ENCODE data around the gene CCM2.

CCM2 gene

GRCh38 chr7:45089341-45089891 is 89.4 kb downstream of the CCM2 start:
- Mint-ChIP-seq H3K4me1 (peaks cover 8% of the 10 kb centered on the region), H3K27ac (no peak overlapping the region), H3K36me3 (peaks cover 6% of the 10 kb centered on the region), H3K4me3 (peak overlapping the region; percentile 77), H3K9me3 (peaks cover 9% of the 10 kb centered on the region), H3K27me3 (peaks cover 16% of the 10 kb centered on the region)
- ATAC-seq = peak; percentile 54

GRCh38 chr7:45092100-45092930 is 92.3 kb downstream of the CCM2 start:
- ATAC-seq = no peak
- Mint-ChIP-seq H3K4me3 (no peak overlapping the region), H3K9me3 (peaks cover 12% of the 10 kb centered on the region), H3K36me3 (peaks cover 11% of the 10 kb centered on the region), H3K4me1 (peaks cover 8% of the 10 kb centered on the region), H3K27me3 (peaks cover 16% of the 10 kb centered on the region), H3K27ac (no peak overlapping the region)

- Mint-ChIP-seq H3K4me3 (no peak overlapping the region), H3K9me3 (peaks cover 12% of the 10 kb centered on the region), H3K36me3 (peaks cover 11% of the 10 kb centered on the region), H3K27me3 (peaks cover 15% of the 10 kb centered on the region), H3K27ac (no peak overlapping the region), H3K4me1 (peaks cover 8% of the 10 kb centered on the region)
- ATAC-seq = no peak
Measured at GRCh38 chr7:45092931-45093235, 92.9 kb downstream of the CCM2 start.

GRCh38 chr7:45098983-45099839 is 99.2 kb downstream of the CCM2 start:
- no peak for ATAC-seq
- peaks cover 3% of the 10 kb centered on the region for H3K9me3 Mint-ChIP-seq

DNA sequence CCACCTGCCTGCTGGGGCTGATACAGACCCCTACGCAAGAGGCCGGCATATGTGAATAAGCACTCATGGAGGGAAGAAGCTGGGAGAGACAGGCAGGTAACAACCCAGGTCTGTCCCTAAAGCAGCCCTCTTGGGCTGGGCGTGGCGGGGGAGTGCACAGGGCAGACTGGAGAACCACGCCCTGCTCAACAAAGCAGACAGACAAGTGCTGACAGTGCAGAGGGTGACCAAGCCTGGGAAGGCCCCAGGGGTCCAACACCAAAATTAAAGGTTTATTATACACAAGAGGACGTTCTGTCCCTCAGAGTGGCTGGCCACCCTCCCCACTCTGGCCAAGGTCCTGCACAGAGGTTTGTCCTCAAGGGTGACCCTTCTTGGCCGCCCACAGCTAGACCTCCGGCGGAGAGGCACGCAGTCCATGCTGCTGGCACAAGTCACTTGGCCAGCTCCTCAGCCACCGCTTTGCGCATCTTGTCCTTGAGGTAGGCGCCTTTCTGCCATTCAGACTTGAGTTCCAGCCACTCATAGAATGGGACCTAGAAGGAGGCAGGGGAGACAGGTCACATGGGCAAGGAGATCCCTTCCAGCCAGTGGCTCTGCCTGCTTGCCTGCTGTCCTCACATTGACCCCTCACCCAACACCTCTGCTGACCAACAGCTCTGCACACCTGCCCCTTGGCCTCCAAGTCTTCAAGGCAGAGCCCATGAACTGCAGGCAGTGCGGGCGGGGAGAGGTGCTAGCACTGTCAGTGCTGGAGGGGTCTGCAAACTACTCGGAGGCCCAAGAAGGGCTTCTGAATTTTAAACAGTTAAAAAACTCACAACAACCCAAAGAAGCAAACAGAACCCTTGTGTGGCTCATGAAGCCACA is 100.1 kb downstream of the CCM2 start:
- H3K27me3 Mint-ChIP-seq = no peaks in the 10 kb centered on the region
- H3K27ac Mint-ChIP-seq = no peak overlapping the region
- no peaks in the 10 kb centered on the region for H3K4me1 Mint-ChIP-seq
- H3K4me3 Mint-ChIP-seq = no peak overlapping the region
- peaks cover 42% of the 10 kb centered on the region for H3K36me3 Mint-ChIP-seq
- peak; percentile 8 for ATAC-seq
- H3K9me3 Mint-ChIP-seq = no peaks in the 10 kb centered on the region

More at GRCh38 chr7:45098983-45099839, 99.2 kb downstream of the CCM2 start:
- Mint-ChIP-seq H3K36me3 (peaks cover 42% of the 10 kb centered on the region), H3K4me1 (no peaks in the 10 kb centered on the region), H3K27ac (no peak overlapping the region), H3K27me3 (no peaks in the 10 kb centered on the region), H3K4me3 (no peak overlapping the region)

- no peaks in the 10 kb centered on the region for H3K27me3 Mint-ChIP-seq
- ATAC-seq = no peak
- H3K9me3 Mint-ChIP-seq = no peaks in the 10 kb centered on the region
- no peak overlapping the region for H3K4me3 Mint-ChIP-seq
- H3K27ac Mint-ChIP-seq = no peak overlapping the region
- no peaks in the 10 kb centered on the region for H3K4me1 Mint-ChIP-seq
- peaks cover 42% of the 10 kb centered on the region for H3K36me3 Mint-ChIP-seq
Measured at GRCh38 chr7:45100761-45101480, 100.9 kb downstream of the CCM2 start.

DNA sequence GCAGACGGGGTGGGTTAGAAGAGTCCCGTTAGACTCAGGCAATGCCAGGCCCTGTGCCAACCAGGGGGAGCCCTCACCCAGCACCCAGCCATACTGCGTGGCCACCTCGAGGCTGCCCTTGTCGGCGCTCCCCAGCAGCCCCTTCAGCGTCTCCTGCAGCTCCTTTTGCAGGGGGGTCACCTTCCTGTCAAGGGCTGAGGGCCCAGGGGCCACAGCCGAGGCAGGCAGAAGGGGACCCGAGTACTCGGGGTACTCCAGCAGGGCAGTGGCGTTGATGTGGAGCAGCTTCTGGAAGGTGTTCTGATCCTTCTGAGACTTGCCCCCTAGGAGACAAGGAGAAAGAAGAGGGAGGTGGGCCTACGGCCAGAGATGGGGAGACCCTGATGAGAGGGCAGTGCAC is 101.7 kb downstream of the CCM2 start:
- H3K4me3 Mint-ChIP-seq = no peak overlapping the region
- no peak overlapping the region for H3K27ac Mint-ChIP-seq
- no peaks in the 10 kb centered on the region for H3K27me3 Mint-ChIP-seq
- peaks cover 36% of the 10 kb centered on the region for H3K36me3 Mint-ChIP-seq
- ATAC-seq = no peak
- no peaks in the 10 kb centered on the region for H3K4me1 Mint-ChIP-seq
- no peaks in the 10 kb centered on the region for H3K9me3 Mint-ChIP-seq

GRCh38 chr7:45102785-45103712 is 103.0 kb downstream of the CCM2 start:
- H3K4me3 Mint-ChIP-seq = no peak overlapping the region
- peaks cover 10% of the 10 kb centered on the region for H3K4me1 Mint-ChIP-seq
- H3K9me3 Mint-ChIP-seq = no peaks in the 10 kb centered on the region
- no peaks in the 10 kb centered on the region for H3K27me3 Mint-ChIP-seq
- no peak overlapping the region for H3K27ac Mint-ChIP-seq
- peaks cover 36% of the 10 kb centered on the region for H3K36me3 Mint-ChIP-seq
- no peak for ATAC-seq

DNA sequence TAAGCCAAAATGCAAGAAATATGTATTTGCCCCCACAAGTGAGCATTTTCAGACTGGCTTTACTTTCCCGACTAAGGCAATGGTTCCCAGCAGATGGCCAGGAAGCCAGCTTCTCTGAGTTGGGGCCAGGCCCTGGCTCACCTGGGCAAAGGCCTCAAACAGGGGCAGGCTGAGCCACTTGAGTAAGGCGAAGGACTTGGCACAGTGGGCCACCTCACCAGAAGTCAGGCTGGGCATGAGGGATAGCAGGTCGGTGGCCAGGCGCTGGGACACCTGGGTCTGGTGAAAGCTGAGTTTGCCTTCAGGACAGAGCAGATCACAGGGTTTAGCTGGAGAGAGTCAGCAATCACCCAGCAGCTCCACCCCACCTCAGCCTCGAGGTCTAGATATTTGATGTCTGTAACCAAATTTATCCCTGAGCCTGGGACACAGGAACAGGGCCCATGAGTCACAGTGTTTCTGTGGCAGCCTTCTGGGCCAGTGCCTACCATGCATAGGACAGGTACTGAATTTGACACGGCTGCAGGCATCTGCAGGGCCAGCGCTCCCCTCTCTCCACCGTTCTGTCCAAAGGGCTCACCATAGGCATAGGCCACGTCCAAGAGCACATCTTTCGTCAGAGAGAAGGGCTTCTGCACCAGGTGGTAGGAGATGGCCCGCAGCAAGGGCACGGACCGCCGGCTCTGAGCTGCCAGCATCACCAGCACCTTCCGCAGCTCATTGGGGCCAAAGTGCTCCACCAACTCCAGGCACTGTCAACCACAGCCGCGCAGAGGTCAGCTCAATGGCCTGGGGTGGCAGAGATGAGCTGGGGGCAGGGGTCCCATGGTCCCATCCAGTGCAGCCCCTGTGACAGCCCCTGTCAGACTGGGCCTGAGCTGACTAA is 104.2 kb downstream of the CCM2 start:
- Mint-ChIP-seq H3K27me3 (no peaks in the 10 kb centered on the region), H3K4me3 (no peak overlapping the region), H3K36me3 (peaks cover 36% of the 10 kb centered on the region), H3K9me3 (no peaks in the 10 kb centered on the region), H3K4me1 (peaks cover 19% of the 10 kb centered on the region), H3K27ac (no peak overlapping the region)
- no peak for ATAC-seq

DNA sequence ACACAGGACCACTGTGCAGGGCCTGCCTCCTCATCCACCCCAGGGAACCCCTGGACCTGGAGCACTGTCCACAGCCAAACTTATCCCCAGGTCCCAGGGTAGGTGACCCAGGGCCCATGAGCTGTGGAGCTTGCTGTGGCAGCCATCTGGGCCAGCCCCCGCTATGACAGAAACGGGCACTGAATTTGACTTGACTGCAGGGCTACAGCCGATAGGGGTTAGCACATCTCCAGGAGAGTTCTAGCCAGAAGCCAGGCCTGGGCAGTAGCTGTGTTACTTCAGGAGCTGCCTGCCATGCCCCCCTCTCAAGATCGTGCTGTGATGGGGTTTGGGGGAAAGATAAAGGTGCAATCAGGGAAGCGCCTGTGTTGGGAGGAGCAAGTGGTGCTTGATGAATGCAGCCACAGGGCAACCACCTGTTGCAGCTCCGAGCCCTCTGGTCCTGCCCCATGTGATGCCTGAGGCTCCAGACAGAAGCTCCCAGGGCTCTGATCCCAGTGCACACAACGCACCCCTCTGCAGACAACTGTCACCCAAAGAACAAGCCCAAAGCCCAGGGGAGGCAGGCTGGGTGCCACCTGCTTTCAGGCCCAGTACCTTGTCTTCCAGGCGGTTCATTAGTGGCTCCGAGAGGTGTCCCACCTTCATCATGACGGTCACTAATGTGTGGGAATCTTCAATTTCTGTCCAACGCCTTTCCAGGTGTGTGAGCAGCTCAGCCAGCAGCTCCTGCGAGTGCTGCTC is 105.0 kb downstream of the CCM2 start:
- Mint-ChIP-seq H3K36me3 (peaks cover 29% of the 10 kb centered on the region), H3K9me3 (no peaks in the 10 kb centered on the region), H3K4me3 (no peak overlapping the region), H3K4me1 (peaks cover 22% of the 10 kb centered on the region), H3K27ac (no peak overlapping the region), H3K27me3 (no peaks in the 10 kb centered on the region)
- ATAC-seq = no peak

GRCh38 chr7:45105588-45106188 is 105.7 kb downstream of the CCM2 start:
- H3K27ac Mint-ChIP-seq = no peak overlapping the region
- H3K9me3 Mint-ChIP-seq = no peaks in the 10 kb centered on the region
- H3K36me3 Mint-ChIP-seq = peaks cover 32% of the 10 kb centered on the region
- ATAC-seq = no peak
- no peak overlapping the region for H3K4me3 Mint-ChIP-seq
- H3K4me1 Mint-ChIP-seq = peaks cover 28% of the 10 kb centered on the region
- H3K27me3 Mint-ChIP-seq = no peaks in the 10 kb centered on the region

DNA sequence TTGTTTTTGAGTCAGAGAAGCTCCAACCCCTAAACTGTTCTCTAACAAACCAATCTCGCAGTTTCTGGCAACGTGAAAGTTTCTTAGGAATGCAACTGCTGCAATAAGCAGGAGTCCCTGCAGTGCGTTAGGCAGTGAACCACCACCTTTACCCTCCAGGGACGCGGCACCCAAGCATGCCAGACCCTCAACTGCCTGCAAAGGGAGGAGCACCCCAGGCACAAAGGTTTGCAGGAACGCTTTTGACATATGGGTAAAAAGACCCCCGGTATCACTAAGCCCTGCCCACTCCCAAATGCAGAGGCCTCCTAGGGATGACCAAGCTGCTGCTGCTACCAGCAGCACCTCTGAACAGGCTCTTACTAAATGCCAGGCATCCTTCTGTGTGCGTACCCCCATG is 106.8 kb downstream of the CCM2 start:
- Mint-ChIP-seq H3K9me3 (no peaks in the 10 kb centered on the region), H3K4me1 (peaks cover 32% of the 10 kb centered on the region), H3K27me3 (no peaks in the 10 kb centered on the region), H3K36me3 (peaks cover 22% of the 10 kb centered on the region), H3K27ac (no peak overlapping the region), H3K4me3 (no peak overlapping the region)
- ATAC-seq = no peak

Measured in stimulated activated memory B cell treated with anti-CD40 and anti-IgM and Interleukin-4, amounts not matched to agents 10 μg/mL and 1 μg/mL and 100 μg/mL, for 72 hours (primary cell).